Measurements from ENCODE around the gene HS3ST5. TPM values are rescaled to one million over a fixed set of nuclear protein-coding genes. Genes with fewer than 3 reads are reported as not detected.

The HS3ST5 gene
- total and polyA plus RNA-seq, 2 donors (not counting 1 experiment from before 2014, with no cell fraction given), result under 0.01 TPM; not detected in 1

DNA sequence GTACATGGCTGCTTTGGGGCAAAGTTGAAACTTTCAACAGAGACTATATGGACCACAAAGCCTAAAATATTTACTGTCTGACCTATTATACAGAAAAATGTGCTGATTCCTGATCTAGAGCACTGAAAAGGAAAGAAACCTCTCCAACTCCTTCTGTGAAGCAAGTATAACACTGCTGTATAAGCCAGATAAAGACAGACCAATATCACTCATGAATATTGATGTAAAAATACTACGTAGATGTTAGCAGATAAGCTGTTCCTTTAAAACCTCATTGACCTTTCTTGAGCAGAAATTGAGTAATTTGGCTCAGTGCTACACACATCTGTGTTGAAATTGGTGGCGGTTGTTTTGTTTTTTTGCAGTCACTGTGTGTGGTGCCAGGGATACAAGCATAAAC, 302.0 kb downstream of the HS3ST5 start:
- Histone ChIP-seq H3K79me2 (ENCODE audit: control insufficient read depth, insufficient read depth, low read length) (no peaks in the 10 kb centered on the region), H3K4me1 (ENCODE audit: control insufficient read depth, extremely low read depth, insufficient read depth, low read length) (no peaks in the 10 kb centered on the region), H3K27ac (ENCODE audit: insufficient read depth, low read length) (no peak overlapping the region), H4K20me1 (ENCODE audit: control insufficient read depth, extremely low read depth, insufficient read depth, low read length) (no peaks in the 10 kb centered on the region), H3K4me2 (ENCODE audit: extremely low read depth, insufficient read depth, low read length) (no peak overlapping the region), H3K36me3 (ENCODE audit: control insufficient read depth, insufficient read depth, low read length) (no peaks in the 10 kb centered on the region), H3K9me3 (ENCODE audit: control insufficient read depth, insufficient read depth, low read depth, low read length) (no peaks in the 10 kb centered on the region), H2AFZ (ENCODE audit: low read length) (no peak overlapping the region), H3K4me3 (replicated peaks in 1 of 4; ENCODE audit: control extremely low read depth in 1 of 4, insufficient read depth in 1 of 4, low read depth in 3 of 4, low read length in 4 of 4) (no peak overlapping the region), H3K27me3 (ENCODE audit: control insufficient read depth, insufficient read depth, low read length) (no peaks in the 10 kb centered on the region), H3K9ac (ENCODE audit: insufficient read depth, low read length) (no peak overlapping the region)
- peak; percentile 58 to 73 for DNase-seq (ENCODE audit: low read depth in 2 of 2)
- no peak for TF ChIP-seq EZH2 (IDR thresholded peaks at IDR 0.05; ENCODE audit: low read length, missing control alignments)
- TF ChIP-seq, protein P1, sequence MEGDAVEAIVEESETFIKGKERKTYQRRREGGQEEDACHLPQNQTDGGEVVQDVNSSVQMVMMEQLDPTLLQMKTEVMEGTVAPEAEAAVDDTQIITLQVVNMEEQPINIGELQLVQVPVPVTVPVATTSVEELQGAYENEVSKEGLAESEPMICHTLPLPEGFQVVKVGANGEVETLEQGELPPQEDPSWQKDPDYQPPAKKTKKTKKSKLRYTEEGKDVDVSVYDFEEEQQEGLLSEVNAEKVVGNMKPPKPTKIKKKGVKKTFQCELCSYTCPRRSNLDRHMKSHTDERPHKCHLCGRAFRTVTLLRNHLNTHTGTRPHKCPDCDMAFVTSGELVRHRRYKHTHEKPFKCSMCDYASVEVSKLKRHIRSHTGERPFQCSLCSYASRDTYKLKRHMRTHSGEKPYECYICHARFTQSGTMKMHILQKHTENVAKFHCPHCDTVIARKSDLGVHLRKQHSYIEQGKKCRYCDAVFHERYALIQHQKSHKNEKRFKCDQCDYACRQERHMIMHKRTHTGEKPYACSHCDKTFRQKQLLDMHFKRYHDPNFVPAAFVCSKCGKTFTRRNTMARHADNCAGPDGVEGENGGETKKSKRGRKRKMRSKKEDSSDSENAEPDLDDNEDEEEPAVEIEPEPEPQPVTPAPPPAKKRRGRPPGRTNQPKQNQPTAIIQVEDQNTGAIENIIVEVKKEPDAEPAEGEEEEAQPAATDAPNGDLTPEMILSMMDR (conservative IDR thresholded peaks at IDR 0.05 in 1 of 2, IDR thresholded peaks at IDR 0.05 in 1 of 2; ENCODE audit: low read depth in 1 of 2, low read length in 2 of 2), result no peak

DNA sequence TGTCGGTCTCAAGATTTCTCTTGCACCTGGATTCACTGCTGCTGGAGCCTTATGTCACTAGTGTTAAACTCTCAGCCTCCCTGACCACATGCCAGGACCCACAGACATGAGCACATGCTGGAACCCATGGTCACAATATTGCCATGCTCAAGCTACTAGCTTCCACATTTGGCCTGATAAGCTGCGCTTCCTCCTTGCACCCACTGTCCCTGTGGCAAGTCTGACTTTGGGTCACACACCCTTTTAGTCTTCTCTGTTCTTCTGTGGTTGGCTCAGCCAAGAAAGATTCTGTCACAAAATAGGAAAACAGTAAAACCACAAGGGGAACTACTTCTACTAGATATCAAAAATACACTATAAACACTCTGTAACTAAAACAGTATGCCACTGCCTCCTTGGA, 303.0 kb downstream of the HS3ST5 start:
- H2AFZ ChIP-seq (ENCODE audit: low read length), result no peak overlapping the region
- TF ChIP-seq EZH2 (IDR thresholded peaks at IDR 0.05; ENCODE audit: low read length, missing control alignments), result no peak
- TF ChIP-seq, protein P1 (conservative IDR thresholded peaks at IDR 0.05 in 1 of 2, IDR thresholded peaks at IDR 0.05 in 1 of 2; ENCODE audit: low read depth in 1 of 2, low read length in 2 of 2), result no peak
- no peak for DNase-seq (ENCODE audit: low read depth in 2 of 2)

DNA sequence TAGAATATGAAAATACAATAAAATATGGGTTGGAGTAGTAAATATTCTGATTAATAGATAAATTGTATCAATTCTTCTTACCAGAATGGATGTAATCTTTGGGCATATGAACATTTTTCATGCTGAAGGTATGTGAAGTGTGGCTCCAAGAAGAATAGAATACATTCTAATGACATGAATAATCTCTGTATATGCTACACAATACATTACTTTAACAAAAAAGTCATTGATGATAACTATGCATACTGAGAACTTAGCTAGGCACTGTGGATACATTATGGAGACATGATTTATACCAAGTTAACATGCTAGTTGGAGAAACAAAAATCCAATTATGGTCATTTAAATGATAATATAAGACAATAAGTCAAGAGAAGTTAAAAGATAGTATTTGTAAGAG, 309.2 kb downstream of the HS3ST5 start:
- Histone ChIP-seq H3K27me3 (ENCODE audit: control insufficient read depth, insufficient read depth, low read length) (no peaks in the 10 kb centered on the region), H3K4me3 (replicated peaks in 1 of 4; ENCODE audit: control extremely low read depth in 1 of 4, insufficient read depth in 1 of 4, low read depth in 3 of 4, low read length in 4 of 4) (no peak overlapping the region)

More for the DNA sequence above, 303.0 kb downstream of the HS3ST5 start:
- Histone ChIP-seq H3K9ac (ENCODE audit: insufficient read depth, low read length) (no peak overlapping the region), H3K4me3 (replicated peaks in 1 of 4; ENCODE audit: control extremely low read depth in 1 of 4, insufficient read depth in 1 of 4, low read depth in 3 of 4, low read length in 4 of 4) (no peak overlapping the region), H3K4me1 (ENCODE audit: control insufficient read depth, extremely low read depth, insufficient read depth, low read length) (no peaks in the 10 kb centered on the region), H3K27me3 (ENCODE audit: control insufficient read depth, insufficient read depth, low read length) (no peaks in the 10 kb centered on the region), H3K36me3 (ENCODE audit: control insufficient read depth, insufficient read depth, low read length) (no peaks in the 10 kb centered on the region), H4K20me1 (ENCODE audit: control insufficient read depth, extremely low read depth, insufficient read depth, low read length) (no peaks in the 10 kb centered on the region), H3K27ac (ENCODE audit: insufficient read depth, low read length) (no peak overlapping the region), H3K9me3 (ENCODE audit: control insufficient read depth, insufficient read depth, low read depth, low read length) (no peaks in the 10 kb centered on the region), H3K79me2 (ENCODE audit: control insufficient read depth, insufficient read depth, low read length) (no peaks in the 10 kb centered on the region), H3K4me2 (ENCODE audit: extremely low read depth, insufficient read depth, low read length) (no peak overlapping the region)

More for the DNA sequence above, 309.2 kb downstream of the HS3ST5 start:
- no peak overlapping the region for H3K27ac ChIP-seq (ENCODE audit: insufficient read depth, low read length)
- TF ChIP-seq, protein P1 (conservative IDR thresholded peaks at IDR 0.05 in 1 of 2, IDR thresholded peaks at IDR 0.05 in 1 of 2; ENCODE audit: low read depth in 1 of 2, low read length in 2 of 2), result no peak
- TF ChIP-seq EZH2 (IDR thresholded peaks at IDR 0.05; ENCODE audit: low read length, missing control alignments), result no peak
- no peak overlapping the region for H3K4me2 ChIP-seq (ENCODE audit: extremely low read depth, insufficient read depth, low read length)
- peak in 1 of 2 donors; percentile 28 for DNase-seq (ENCODE audit: low read depth in 2 of 2)
- H3K9ac ChIP-seq (ENCODE audit: insufficient read depth, low read length), result no peak overlapping the region
- H3K4me1 ChIP-seq (ENCODE audit: control insufficient read depth, extremely low read depth, insufficient read depth, low read length), result no peaks in the 10 kb centered on the region
- no peaks in the 10 kb centered on the region for H4K20me1 ChIP-seq (ENCODE audit: control insufficient read depth, extremely low read depth, insufficient read depth, low read length)
- no peaks in the 10 kb centered on the region for H3K9me3 ChIP-seq (ENCODE audit: control insufficient read depth, insufficient read depth, low read depth, low read length)
- H3K79me2 ChIP-seq (ENCODE audit: control insufficient read depth, insufficient read depth, low read length), result no peaks in the 10 kb centered on the region
- no peaks in the 10 kb centered on the region for H3K36me3 ChIP-seq (ENCODE audit: control insufficient read depth, insufficient read depth, low read length)
- H2AFZ ChIP-seq (ENCODE audit: low read length), result no peak overlapping the region

Measured in fibroblast of lung (primary cell).